ENCODE measurements around the gene GAP43. TPM values are rescaled to one million over a fixed set of nuclear protein-coding genes. Genes with fewer than 3 reads are reported as not detected.

The GAP43 gene
- total RNA-seq, 3 donors from 2014 or later: 0.16 TPM; not detected in 2

DNA sequence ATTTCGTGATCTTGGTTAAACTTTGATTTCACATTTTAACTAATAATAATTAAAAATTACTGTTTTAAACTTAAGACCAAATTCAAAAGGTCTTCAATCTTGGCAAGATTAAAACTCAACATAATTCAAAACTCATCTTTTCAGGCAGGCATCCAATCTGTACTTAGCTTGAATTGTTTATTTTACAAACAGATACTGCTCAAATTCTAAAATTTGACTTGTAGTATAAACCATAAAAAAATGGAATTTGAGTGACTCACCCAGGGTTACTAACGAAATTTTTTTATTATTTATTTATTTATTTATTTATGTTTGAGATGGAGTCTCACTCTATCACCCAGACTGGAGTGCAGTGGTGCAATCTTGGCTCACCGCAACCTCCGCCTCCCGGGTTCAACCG lies 64.4 kb downstream of the GAP43 start:
- intact Hi-C loops (cut with DNase I; ENCODE audit: low total_unique reads): no loop called here
- Histone ChIP-seq H3K4me3 (no peak overlapping the region), H3K27me3 (no peaks in the 10 kb centered on the region), H3K9me3 (no peaks in the 10 kb centered on the region), H3K4me1 (no peaks in the 10 kb centered on the region), H3K36me3 (no peaks in the 10 kb centered on the region), H3K27ac (no peak overlapping the region)
- DNase-seq (ENCODE audit: low spot score in 2 of 2): no peak
- TF ChIP-seq POLR2AphosphoS5 (IDR thresholded peaks at IDR 0.05) (no peak), POLR2A (IDR thresholded peaks at IDR 0.05) (no peak)
- TF ChIP-seq, protein P1, sequence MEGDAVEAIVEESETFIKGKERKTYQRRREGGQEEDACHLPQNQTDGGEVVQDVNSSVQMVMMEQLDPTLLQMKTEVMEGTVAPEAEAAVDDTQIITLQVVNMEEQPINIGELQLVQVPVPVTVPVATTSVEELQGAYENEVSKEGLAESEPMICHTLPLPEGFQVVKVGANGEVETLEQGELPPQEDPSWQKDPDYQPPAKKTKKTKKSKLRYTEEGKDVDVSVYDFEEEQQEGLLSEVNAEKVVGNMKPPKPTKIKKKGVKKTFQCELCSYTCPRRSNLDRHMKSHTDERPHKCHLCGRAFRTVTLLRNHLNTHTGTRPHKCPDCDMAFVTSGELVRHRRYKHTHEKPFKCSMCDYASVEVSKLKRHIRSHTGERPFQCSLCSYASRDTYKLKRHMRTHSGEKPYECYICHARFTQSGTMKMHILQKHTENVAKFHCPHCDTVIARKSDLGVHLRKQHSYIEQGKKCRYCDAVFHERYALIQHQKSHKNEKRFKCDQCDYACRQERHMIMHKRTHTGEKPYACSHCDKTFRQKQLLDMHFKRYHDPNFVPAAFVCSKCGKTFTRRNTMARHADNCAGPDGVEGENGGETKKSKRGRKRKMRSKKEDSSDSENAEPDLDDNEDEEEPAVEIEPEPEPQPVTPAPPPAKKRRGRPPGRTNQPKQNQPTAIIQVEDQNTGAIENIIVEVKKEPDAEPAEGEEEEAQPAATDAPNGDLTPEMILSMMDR (IDR thresholded peaks at IDR 0.05): no peak

- intact Hi-C loops (cut with DNase I; ENCODE audit: low total_unique reads): no loop called here
- H3K4me1 ChIP-seq: no peaks in the 10 kb centered on the region
- H3K36me3 ChIP-seq: no peaks in the 10 kb centered on the region
- DNase-seq (ENCODE audit: low spot score in 2 of 2): no peak
- no peak overlapping the region for H3K27ac ChIP-seq
- TF ChIP-seq POLR2A (IDR thresholded peaks at IDR 0.05) (no peak), POLR2AphosphoS5 (IDR thresholded peaks at IDR 0.05) (no peak)
- TF ChIP-seq, protein P1 (IDR thresholded peaks at IDR 0.05): no peak
- no peak overlapping the region for H3K4me3 ChIP-seq
- no peaks in the 10 kb centered on the region for H3K27me3 ChIP-seq
- no peaks in the 10 kb centered on the region for H3K9me3 ChIP-seq
Observed at GRCh38 chr3:115688418-115688817, 65.1 kb downstream of the GAP43 start.

DNA sequence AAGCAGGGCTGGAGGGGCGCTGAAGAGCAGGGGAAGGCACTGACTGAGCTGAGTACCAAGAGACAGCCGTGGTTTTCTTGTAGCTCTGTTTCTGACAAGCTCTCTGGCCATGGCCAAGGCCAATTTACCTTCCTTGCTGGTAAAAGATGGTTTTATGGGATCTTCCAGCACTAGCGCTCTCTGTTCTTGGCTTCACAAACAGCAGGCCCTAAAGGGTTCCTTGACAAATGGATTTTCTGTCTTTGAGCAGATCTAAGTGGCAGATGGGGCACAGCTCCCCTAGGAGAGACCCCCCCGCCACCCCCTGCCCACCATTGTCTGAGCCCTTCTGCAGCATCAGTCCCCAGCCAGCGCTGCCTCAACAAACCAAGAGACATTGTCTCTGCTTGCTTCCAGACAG lies 66.6 kb downstream of the GAP43 start:
- H3K9me3 ChIP-seq: no peaks in the 10 kb centered on the region
- TF ChIP-seq, protein P1 (IDR thresholded peaks at IDR 0.05): no peak
- no peak for TF ChIP-seq POLR2AphosphoS5 (IDR thresholded peaks at IDR 0.05)
- TF ChIP-seq POLR2A (IDR thresholded peaks at IDR 0.05): no peak
- no peaks in the 10 kb centered on the region for H3K4me1 ChIP-seq
- intact Hi-C loops (cut with DNase I; ENCODE audit: low total_unique reads): no loop called here
- H3K27me3 ChIP-seq: no peaks in the 10 kb centered on the region
- H3K4me3 ChIP-seq: no peak overlapping the region
- no peaks in the 10 kb centered on the region for H3K36me3 ChIP-seq
- H3K27ac ChIP-seq: no peak overlapping the region
- DNase-seq (ENCODE audit: low spot score in 2 of 2): no peak

DNA sequence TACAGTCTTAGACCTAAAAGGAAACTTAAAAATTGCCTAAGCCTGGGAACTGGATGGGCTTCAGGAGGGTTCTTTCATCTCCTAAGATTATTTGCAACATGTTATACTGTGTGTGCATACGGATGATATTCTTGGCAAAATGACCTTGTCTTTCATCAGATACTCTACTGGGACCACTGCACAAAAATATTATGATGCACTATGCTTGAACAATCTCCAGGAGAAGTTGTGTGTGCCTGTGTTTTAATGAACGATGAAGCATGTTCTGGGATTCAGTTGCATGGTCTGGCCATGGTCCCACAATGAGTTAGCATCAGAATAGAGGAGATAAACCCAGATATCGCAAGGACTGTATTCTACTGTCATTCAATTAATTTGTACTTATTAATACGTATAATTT lies 68.7 kb downstream of the GAP43 start:
- H3K4me3 ChIP-seq: no peak overlapping the region
- no peaks in the 10 kb centered on the region for H3K36me3 ChIP-seq
- no peak overlapping the region for H3K27ac ChIP-seq
- DNase-seq (ENCODE audit: low spot score in 2 of 2): no peak
- H3K9me3 ChIP-seq: no peaks in the 10 kb centered on the region
- TF ChIP-seq, protein P1 (IDR thresholded peaks at IDR 0.05): no peak
- TF ChIP-seq POLR2AphosphoS5 (IDR thresholded peaks at IDR 0.05) (no peak), POLR2A (IDR thresholded peaks at IDR 0.05) (no peak)
- no peaks in the 10 kb centered on the region for H3K4me1 ChIP-seq
- intact Hi-C loops (cut with DNase I; ENCODE audit: low total_unique reads): no loop called here
- no peaks in the 10 kb centered on the region for H3K27me3 ChIP-seq

DNA sequence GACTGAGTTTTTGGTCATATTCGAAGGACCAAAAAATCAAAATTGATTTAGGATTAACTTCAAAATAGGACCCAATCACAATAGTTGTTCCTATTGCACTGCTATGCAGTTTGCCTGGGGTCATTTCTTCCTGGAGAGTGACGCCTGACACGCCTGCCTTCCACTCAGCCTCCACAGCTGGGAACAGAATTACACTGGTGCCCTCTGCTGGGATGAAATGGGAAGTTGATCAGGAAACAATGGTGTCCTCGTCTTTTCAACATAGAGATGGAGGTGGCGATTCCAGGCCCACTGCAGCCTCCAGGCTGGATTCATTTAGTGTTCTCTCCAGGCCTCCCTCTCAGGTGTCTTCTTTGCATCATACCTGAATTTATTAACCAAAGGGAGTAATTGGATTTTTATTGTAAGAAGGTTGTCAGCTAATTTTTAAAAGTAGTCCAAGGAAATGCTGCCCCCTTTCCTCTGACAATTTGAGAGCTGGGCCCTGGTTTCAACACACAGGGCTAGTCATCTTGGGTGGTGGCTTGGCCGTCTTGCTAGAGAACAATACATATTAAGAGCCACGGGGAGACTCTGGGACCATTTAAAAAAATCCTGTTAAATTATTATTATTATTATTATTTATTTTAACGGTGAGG lies 69.7 kb downstream of the GAP43 start:
- intact Hi-C loops (cut with DNase I; ENCODE audit: low total_unique reads): no loop called here
- Histone ChIP-seq H3K27ac (no peak overlapping the region), H3K36me3 (no peaks in the 10 kb centered on the region), H3K4me1 (no peaks in the 10 kb centered on the region), H3K9me3 (no peaks in the 10 kb centered on the region), H3K27me3 (no peaks in the 10 kb centered on the region), H3K4me3 (no peak overlapping the region)
- peak; percentile 62 to 65 for DNase-seq (ENCODE audit: low spot score in 2 of 2)
- TF ChIP-seq, protein P1 (IDR thresholded peaks at IDR 0.05): peak; percentile 48 to 79 (median 77)
- TF ChIP-seq POLR2AphosphoS5 (IDR thresholded peaks at IDR 0.05): peak in 1 of 3 donors; percentile 32
- no peak for TF ChIP-seq POLR2A (IDR thresholded peaks at IDR 0.05)

All from breast epithelium (tissue), 4 donors.